ENCODE results near the gene ATL2. TPM values are rescaled to one million over a fixed set of nuclear protein-coding genes. Genes with fewer than 3 reads are reported as not detected.

Gene ATL2
- total RNA-seq, 1 experiment from 2014 or later: 66.7 TPM

DNA sequence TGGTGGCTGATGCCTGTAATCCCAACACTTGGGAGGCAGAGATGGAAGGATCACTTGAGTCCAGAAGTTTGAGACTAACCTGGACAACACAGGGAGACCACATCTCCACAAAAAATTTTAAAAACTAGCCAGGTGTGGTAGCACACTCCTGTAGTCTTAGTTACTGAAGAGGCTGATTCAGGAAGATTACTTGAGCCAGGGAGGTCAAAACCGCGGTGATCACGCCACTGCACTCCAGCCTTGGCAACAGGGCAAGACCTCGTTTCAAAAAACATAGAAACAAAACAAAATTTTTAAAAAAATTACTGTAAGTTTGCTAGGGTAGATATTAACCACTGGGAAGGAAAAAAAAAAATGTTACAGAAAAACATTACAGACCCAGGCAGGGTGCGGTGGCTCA lies 5.8 kb downstream of the ATL2 start:
- Mint-ChIP-seq H3K9me3 (no peaks in the 10 kb centered on the region), H3K4me1 (peaks cover 20 to 25% of the 10 kb centered on the region in 2 experiments), H3K4me3 (no peak overlapping the region), H3K27ac (peak overlapping the region in 1 of 3 experiments; percentile 27; a peak in 2 of 7 replicates), H3K36me3 (ENCODE audit: insufficient read depth in 1 of 3, low read depth in 3 of 3) (peaks cover 0 to 8% (median 0%) of the 10 kb centered on the region in 3 experiments; a peak in 2 of 7 replicates), H3K27me3 (ENCODE audit: low read depth) (no peaks in the 10 kb centered on the region)
- H2BK120ac ChIP-seq (ENCODE audit: low read depth, low read length, poor library complexity, severe bottlenecking): no peak overlapping the region
- no peak overlapping the region for H2BK12ac ChIP-seq (ENCODE audit: insufficient read length, low read depth, low read length)
- H3T11ph ChIP-seq (ENCODE audit: low read length): no peak overlapping the region
- no peak overlapping the region for H3K9ac ChIP-seq (ENCODE audit: extremely low read depth, insufficient read length, low read length)
- peaks cover 3% of the 10 kb centered on the region for H3K23me2 ChIP-seq (ENCODE audit: insufficient read length, low read depth, low read length, poor library complexity, severe bottlenecking)
- H2BK15ac ChIP-seq (ENCODE audit: low read depth, low read length): no peak overlapping the region
- H3K79me2 ChIP-seq (ENCODE audit: insufficient read depth, low read length): peaks cover 60% of the 10 kb centered on the region; the same call in 1 of the 2 replicates
- H2AFZ ChIP-seq (ENCODE audit: low read length): no peak overlapping the region
- DNase-seq: no peak
- H3K4me2 ChIP-seq (ENCODE audit: insufficient read depth, insufficient read length, low read length): no peak overlapping the region
- no peak overlapping the region for H3K4ac ChIP-seq (ENCODE audit: low read depth, low read length)
- WGBS (ENCODE audit: extremely low coverage, insufficient read length, low lambda C conversion rate): no CpG with 5 or more reads among the region's 5 CpGs
- no peak overlapping the region for H2AK5ac ChIP-seq (ENCODE audit: insufficient read length, low read length)
- H3K79me1 ChIP-seq (ENCODE audit: insufficient read depth, low read depth, low read length, poor library complexity, severe bottlenecking): peaks cover 5% of the 10 kb centered on the region
- H3K9me3 ChIP-seq (ENCODE audit: control insufficient read depth, low read depth, low read length): no peaks in the 10 kb centered on the region
- no peaks in the 10 kb centered on the region for H3K27me3 ChIP-seq (ENCODE audit: insufficient read depth, low read length)
- TF ChIP-seq, protein P1, sequence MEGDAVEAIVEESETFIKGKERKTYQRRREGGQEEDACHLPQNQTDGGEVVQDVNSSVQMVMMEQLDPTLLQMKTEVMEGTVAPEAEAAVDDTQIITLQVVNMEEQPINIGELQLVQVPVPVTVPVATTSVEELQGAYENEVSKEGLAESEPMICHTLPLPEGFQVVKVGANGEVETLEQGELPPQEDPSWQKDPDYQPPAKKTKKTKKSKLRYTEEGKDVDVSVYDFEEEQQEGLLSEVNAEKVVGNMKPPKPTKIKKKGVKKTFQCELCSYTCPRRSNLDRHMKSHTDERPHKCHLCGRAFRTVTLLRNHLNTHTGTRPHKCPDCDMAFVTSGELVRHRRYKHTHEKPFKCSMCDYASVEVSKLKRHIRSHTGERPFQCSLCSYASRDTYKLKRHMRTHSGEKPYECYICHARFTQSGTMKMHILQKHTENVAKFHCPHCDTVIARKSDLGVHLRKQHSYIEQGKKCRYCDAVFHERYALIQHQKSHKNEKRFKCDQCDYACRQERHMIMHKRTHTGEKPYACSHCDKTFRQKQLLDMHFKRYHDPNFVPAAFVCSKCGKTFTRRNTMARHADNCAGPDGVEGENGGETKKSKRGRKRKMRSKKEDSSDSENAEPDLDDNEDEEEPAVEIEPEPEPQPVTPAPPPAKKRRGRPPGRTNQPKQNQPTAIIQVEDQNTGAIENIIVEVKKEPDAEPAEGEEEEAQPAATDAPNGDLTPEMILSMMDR (conservative IDR thresholded peaks at IDR 0.05): no peak
- H4K20me1 ChIP-seq (ENCODE audit: control insufficient read depth, insufficient read depth, insufficient read length): no peaks in the 10 kb centered on the region
- 0 out of 2 replicates have a peak, but pooled peaks cover 2% of the 10 kb centered on the region for H3K4me1 ChIP-seq (ENCODE audit: insufficient read depth, low read length)
- no peak overlapping the region for H3K23ac ChIP-seq (ENCODE audit: insufficient read length, low read depth, low read length)
- H4K91ac ChIP-seq (ENCODE audit: insufficient read length, low read depth, low read length): no peak overlapping the region
- no peak overlapping the region for H4K8ac ChIP-seq (replicated peaks; ENCODE audit: insufficient read length, low read depth, low read length)
- H3K14ac ChIP-seq (ENCODE audit: insufficient read depth, low read length): no peak overlapping the region
- H4K5ac ChIP-seq (ENCODE audit: insufficient read length, low read depth, low read length): no peak overlapping the region
- H3K27ac ChIP-seq (ENCODE audit: insufficient read length, low read depth, low read length): no peak overlapping the region
- H2BK5ac ChIP-seq (ENCODE audit: insufficient read length, low read length): no peak overlapping the region
- H3K56ac ChIP-seq (ENCODE audit: insufficient read length, low read depth, low read length): no peak overlapping the region
- no peak overlapping the region for H2BK20ac ChIP-seq (ENCODE audit: low read depth, low read length, poor library complexity, severe bottlenecking)
- H3K18ac ChIP-seq (ENCODE audit: insufficient read length, low read depth, low read length): no peak overlapping the region

Measured in H9 (cell line).